Umbilical cord (tissue), 2 donors: ENCODE measurements around the gene CDKN2B. TPM values are rescaled to one million over a fixed set of nuclear protein-coding genes. Genes with fewer than 3 reads are reported as not detected.

ENCODE experiments used
- DNase-seq: peaks from one replicate; pipeline ENCODE4 v3.0.0-alpha.2; 2015; ENCODE audit warnings: low spot score
- total RNA-seq: library from RNA; depleted of rRNA; stranded (reverse); fragments of >200 nt; gene quantifications from one replicate; pipeline ENCODE4 v1.2.3, GENCODE V29; 2014; ENCODE audit warnings: low replicate concordance; ENCODE audit not compliant: insufficient read depth

Gene CDKN2B
- total RNA-seq, 1 donor from 2014 or later: 38.5 TPM

DNA sequence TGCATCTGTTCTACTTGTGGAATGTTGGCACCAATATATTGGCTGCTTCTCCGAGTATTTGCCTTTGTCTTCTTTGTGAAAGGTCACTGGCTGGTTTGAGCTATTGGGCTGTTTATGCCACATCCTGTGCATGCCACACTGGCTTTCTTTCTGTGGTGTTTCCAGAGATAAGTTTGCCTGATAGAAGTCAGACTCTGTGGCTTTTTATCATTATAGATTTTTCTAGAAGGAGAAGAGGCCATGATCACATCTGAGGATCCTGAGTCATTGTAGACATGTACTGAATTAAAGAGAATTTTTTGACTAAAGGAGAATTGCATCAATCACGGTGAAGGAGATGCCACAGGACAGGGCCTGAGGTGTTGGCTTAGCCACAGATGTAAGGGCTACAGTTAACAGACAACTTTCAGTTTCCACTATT, 26.5 kb upstream of the CDKN2B start:
- DNase-seq: no peak

DNA sequence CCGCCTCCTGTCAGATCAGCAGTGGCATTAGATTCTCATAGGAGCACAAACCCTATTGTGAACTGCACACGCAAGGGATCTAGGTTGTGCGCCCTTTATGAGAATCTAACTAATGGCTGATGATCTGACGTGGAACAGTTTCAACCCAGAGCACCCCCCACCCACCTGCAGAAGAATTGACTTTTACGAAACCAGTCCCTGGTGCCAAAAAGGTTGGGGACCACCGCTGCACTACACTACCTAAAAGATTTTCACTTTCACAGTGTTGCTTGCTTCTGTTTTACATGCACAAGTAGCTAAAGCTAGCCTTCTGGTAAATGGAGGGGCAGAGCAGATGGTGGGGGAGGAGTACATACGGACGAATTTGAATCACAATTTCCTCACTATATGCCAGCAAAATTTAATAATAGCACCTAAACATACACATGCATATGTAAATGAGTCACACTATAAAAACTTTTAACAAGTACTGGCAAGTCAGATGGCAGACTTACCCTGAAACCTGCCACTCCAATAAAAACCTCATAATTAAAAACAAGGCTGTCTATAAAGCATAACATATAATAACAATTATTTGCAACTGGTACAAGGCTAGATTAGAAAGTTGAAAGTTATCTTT, 24.0 kb upstream of the CDKN2B start:
- no peak for DNase-seq

- DNase-seq: no peak
Observed at GRCh38 chr9:22031655-22032411, 22.7 kb upstream of the CDKN2B start.

GRCh38 chr9:22030101-22030598, 21.0 kb upstream of the CDKN2B start:
- DNase-seq: no peak

DNA sequence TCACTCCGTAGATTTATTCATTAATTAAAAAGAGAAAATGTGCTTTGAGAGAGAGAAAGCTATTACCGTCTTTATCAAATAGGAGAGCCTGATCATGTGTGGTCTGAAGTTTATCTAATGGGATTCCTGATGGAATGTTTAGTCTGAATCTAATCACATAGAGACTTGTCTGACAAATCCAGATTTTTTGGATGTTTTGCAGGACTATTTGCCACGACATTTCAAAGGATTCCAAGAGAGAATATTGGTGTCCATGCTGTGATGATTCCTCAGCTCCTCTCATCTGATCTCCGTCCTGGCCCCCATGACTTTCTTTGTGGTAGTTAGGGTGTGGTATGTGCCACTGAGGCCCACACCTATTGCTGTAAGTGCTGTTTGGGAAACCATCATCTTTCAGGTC, 20.1 kb upstream of the CDKN2B start:
- no peak for DNase-seq

GRCh38 chr9:22028394-22028793, 19.3 kb upstream of the CDKN2B start:
- no peak for DNase-seq

GRCh38 chr9:22026696-22027095, 17.6 kb upstream of the CDKN2B start:
- DNase-seq: no peak

DNA sequence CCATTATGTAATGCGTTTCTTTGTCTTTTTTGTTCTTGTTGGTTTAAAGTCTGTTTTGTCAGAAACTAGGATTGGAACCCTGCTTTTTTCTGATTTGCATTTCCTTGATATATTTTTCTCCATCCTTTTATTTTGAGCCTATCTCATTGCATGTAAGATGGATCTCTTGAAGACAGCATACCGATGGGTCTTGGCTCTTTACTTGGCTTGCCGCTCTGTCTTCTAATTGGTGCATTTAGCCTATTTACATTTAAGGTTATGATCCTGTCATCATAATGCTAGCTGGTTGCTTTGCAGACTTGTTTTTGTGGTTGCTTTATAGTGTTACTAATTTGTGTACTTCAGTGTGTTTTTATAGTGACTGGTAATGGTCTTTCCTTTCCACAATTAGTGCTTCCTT, 13.3 kb upstream of the CDKN2B start:
- no peak for DNase-seq

DNA sequence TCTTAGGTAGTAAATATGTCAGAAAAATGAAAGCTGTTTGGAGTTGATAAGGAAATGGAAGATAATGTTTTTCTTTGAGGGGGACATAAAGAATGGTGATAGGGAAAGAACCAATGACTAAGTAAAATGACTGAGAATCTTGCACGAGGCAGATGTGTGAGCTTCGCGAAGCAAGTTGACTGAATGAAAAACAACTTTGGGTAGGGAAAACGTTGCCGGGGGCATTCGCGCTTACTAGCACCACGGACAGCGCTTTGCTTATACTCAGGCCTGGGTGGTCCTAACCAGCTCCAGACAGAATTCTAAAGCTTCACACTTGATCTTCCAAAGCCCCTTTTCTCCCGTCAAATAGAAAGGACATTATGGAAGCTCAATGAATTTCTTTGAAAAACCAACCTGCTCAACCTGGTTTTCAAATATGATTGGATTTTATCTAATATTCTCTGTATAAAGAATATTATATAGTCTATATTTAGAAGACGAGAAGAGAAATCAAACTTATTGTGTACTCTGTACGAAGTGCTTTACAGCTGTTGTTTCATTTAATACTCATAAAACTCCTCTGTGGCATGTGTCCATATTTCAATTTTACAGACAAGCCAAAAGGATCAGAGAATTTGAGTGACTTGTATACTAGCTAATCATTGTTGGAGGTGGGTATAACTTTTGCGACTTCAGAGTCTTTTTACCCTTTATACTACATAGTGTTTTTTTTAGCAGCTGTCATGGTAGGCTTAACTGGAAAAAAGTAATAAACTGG, 1.9 kb upstream of the CDKN2B start:
- DNase-seq: no peak

- no peak for DNase-seq
Observed at GRCh38 chr9:22009506-22009867, 382 bp upstream of the CDKN2B start.

DNA sequence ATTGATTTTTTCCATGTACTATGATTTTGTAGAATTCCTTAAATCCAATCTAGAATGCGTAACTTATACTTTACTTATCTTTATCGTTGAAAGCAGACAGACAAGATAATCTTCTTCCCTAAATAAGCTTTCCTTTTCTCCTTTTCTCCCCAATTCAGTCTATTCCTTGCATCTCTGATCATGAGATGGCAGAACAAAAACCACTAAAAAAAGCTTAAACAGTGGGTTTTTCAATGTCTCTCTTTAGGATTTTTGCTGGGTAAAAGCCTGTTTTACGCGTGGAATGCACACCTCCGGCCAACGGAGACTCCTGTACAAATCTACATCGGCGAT, 755 bp downstream of the CDKN2B start:
- DNase-seq: no peak

DNA sequence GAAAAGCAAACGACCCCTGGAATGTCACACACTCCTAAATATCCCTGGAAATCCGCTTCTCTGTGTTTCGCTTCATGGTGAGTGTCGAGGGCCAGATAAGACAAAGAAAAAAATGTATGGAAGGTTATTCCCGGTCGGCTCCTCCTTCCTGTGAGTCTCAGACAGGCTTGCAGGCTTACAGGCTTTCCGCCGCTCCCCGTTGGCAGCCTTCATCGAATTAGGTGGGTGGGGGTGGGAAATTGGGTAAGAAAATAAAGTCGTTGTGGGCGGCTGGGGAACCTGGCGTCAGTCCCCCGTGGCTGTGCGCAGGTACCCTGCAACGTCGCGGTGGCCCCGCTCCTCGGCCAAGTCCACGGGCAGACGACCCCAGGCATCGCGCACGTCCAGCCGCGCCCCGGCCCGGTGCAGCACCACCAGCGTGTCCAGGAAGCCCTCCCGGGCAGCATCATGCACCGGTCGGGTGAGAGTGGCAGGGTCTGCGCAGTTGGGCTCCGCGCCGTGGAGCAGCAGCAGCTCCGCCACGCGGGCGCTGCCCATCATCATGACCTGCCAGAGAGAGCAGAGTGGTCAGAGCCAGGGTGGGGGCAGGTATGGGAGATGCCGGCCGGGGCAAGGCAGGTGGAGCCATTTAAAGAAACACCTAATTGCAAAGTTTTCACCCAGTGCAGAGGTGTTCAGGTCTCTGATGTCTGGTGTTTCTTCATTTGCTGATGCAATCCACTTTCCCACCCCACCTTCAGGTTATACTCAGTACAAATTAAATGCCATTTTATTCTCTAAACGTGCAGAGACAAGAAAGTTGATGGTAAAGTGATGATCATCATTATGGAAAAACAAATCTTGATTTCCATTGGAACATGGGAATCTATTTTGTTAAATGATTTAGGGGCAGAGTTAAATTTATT, 3.2 kb downstream of the CDKN2B start:
- DNase-seq: no peak

GRCh38 chr9:22005021-22005701, 3.9 kb downstream of the CDKN2B start:
- no peak for DNase-seq

DNA sequence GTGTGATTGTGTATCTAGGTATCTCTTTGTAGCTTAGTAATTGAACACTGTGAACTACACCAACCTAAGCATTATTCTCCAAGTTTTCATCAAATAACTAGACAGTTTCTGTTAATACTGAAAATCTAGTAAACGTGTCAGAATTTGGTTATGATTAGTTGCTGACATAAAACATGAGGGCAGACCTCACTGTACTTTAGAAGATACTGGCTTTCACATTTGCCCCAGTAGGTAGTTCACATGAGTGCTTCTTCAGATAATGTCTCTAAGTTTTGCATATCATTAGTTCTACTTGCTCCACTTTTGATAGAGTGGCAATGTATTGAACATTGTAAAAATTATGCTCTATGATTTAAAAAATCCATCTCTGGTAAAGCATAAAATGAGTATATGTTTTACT, 7.1 kb downstream of the CDKN2B start:
- no peak for DNase-seq

GRCh38 chr9:21998026-21998425, 11.1 kb downstream of the CDKN2B start:
- DNase-seq: no peak

DNA sequence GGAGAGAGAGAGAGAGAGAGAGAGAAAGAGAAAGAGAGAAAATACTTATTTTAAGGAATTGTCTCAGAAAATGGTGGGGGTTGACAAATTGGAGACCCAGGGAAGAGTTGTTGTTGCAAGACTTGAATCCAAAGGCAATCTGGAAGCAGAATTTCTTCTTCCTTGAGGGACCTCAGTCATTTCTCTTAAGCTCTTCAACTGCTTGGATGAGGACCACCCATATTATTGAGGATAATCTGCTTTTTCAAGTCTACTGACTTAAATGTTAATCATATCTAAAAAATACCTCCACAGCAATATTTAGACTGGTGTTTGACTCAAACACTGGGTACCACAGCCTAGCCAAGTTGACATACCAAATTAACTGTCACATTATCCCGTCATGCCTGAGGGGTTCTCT, 11.6 kb downstream of the CDKN2B start:
- DNase-seq: no peak

DNA sequence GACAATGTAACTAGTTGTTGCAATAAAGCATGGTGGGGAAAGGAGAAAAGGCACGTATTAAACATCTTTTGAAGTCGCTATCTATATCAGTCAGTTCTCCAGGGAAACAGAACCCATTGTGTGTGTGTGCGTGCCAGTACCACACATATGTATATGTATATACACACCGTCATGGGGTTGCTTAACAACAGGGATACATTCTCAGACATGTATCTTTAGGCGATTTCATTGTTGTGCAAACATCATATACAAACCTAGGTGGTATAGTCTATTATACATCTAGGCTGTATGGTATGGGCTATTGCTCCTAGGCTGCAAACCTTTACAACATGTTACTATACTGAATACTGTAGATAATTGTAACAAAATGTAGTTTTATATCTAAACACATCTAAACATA, 12.2 kb downstream of the CDKN2B start:
- no peak for DNase-seq

DNA sequence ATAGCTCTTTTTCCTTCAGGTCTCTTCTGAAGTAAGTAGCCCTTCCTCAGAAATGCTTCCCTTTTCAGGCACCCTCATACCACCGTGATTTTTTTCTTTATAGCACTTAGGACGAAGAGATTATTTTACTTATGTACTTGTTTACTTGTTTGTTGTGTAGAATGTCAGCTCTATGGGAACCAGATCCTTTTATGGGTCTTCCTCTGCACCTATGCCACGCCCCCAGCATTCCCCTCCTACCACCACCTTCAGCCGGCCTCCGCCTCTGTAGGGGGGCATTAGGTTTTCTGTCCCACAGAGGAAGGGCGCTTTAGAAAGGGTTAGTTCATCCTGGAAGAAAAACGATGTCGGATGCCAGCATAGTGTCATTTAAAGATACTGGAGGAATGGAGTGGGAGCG, 12.7 kb downstream of the CDKN2B start:
- DNase-seq: no peak

DNA sequence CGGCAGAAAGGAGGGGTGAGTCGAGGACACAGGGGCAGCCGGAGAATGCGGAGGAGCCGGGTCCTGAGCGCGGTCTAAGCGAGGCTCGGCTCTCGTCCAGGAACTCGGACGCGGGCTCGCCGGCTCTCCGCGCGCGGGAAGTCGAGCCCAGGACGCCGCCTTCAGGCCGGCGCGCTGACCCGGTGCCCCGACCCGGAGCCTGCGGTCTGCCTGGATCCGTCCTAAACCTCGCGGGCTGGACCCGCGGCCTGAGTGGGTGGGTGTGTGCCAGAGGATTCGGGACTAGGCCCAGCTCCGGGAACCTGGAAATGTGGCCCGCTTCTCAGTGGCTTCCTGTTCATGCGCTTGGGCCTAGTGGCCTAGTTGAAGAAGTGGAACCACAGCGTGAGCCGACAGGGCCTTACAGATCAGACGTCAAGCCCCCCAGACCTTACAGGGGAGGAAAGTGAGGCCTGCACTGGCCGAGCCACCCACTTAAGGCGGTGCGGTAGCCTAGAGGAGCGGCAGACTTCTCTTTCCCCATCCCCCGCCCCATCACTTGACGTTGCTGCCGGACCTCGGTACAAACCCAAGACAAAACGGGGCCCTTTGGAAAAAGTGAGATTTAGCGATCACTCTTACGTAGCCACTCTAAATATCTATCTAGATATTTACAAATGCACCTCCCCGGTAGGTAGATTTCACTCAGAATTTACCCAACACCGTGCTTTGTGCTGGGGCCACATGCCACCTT, 13.3 kb downstream of the CDKN2B start:
- DNase-seq: peak; percentile 33

GRCh38 chr9:21995006-21995665, 14.0 kb downstream of the CDKN2B start:
- peak; percentile 54 for DNase-seq
